SH-SY5Y (cell line): ENCODE measurements around the gene RPL18.

ENCODE experiments used
- GATA2 ChIP-seq: IDR thresholded peaks from 2 replicates; pipeline ENCODE4 v1.6.1; 2011; ENCODE audit warnings: mild to moderate bottlenecking, low read depth, low read length
- GATA3 ChIP-seq: IDR thresholded peaks from 2 replicates; pipeline ENCODE4 v1.6.1; 2011; ENCODE audit warnings: low read depth, mild to moderate bottlenecking, low read length, moderate library complexity

- TF ChIP-seq GATA2 (no peak), GATA3 (no peak)
These were observed 15.1 kb downstream of the RPL18 start for GRCh38 chr19:48603850-48604249.
